ENCODE measurements around the gene VAV3.

DNA sequence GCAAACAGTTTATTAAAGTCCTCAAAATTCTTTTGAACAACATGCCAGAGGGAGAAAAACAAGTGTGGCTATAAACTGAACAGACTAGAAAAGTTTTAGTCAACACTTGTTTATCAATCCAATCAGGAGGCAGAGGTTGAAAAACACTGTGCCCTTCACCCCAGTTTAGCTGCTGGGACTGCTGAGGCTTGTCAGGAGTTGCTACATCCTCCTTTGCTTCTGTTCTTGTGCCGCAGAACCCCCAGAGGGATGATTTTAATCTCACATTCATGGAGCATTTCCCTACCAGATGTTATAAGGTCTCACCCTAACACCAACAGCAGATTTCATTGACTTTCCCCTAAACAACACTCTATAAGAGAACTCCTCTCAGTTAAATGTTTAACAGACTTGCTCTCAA, 321.2 kb downstream of the VAV3 start:
- no peak for TF ChIP-seq PRMT3 (CRISPR knock-in tag; IDR thresholded peaks at IDR 0.05; ENCODE audit: borderline replicate concordance, low read depth)
- no peak for TF ChIP-seq ZZZ3 (CRISPR knock-in tag; IDR thresholded peaks at IDR 0.05; ENCODE audit: borderline replicate concordance)
- TF ChIP-seq ZBTB20 (CRISPR knock-in tag; IDR thresholded peaks at IDR 0.05; ENCODE audit: borderline replicate concordance, low read depth): no peak
- TF ChIP-seq ZNF260 (CRISPR knock-in tag; IDR thresholded peaks at IDR 0.05; ENCODE audit: borderline replicate concordance, low read depth): no peak
- TF ChIP-seq CTCF (CRISPR knock-in tag; IDR thresholded peaks at IDR 0.05): no peak
- no peak for TF ChIP-seq ZNF740 (CRISPR knock-in tag; IDR thresholded peaks at IDR 0.05)
- TF ChIP-seq ZNF484 (CRISPR knock-in tag; IDR thresholded peaks at IDR 0.05; ENCODE audit: borderline replicate concordance, low read depth): no peak
- TF ChIP-seq ZNF282 (IDR thresholded peaks at IDR 0.05; ENCODE audit: partially characterized antibody): no peak
- no peak for TF ChIP-seq ZNF639 (CRISPR knock-in tag; conservative IDR thresholded peaks at IDR 0.05)
- no peak for TF ChIP-seq ZNF24 (IDR thresholded peaks at IDR 0.05)
